ENCODE data around the gene DNASE1L1.

The DNASE1L1 gene, protein sequence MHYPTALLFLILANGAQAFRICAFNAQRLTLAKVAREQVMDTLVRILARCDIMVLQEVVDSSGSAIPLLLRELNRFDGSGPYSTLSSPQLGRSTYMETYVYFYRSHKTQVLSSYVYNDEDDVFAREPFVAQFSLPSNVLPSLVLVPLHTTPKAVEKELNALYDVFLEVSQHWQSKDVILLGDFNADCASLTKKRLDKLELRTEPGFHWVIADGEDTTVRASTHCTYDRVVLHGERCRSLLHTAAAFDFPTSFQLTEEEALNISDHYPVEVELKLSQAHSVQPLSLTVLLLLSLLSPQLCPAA

DNA sequence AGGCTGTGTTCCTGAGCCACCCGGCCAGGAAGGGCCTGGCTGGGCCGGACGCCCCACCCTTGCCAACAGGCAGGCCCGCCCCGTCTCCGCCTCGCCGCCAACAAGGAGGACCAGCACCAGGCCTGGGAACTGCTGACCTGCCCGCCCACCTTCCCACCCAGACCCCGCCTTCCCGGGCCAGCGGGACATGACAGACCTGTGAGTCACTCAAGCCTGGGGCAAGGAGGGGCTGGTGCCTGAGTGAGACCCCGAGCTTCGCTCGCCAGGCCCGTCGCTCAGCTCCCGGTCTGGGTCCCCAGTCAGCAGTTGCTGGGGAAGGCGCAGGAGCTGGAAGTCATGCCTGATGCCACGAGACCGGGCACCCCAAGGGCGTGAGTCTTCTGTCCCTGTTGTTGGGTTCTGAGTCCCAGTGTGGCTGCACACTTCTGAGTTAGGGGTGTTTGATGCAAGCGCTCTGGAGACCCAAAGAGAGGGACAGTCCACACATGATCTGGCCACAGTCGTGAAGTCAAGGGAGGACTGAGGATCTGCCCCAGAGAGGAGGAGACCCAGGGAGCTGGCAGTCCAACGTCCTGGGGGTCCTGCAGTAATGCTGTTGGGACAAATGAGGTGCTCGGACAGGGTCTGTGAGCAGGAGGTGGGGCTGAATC, at the start of gene DNASE1L1:
Gene DNASE1L1 (minus strand): TSS at position 33 of the 650 bp plus-strand sequence. CDS start 3,686 bp downstream, outside the sequence.
- DNase-seq, result no peak

- DNase-seq, result no peak
Observed at GRCh38 chrX:154458116-154458953, 49.3 kb upstream of the DNASE1L1 start, which contains the start of gene PLXNA3. PLXNA3 (plus strand) TSS chrX:154458281; CDS start chrX:154460184, 1,903 bp downstream.

DNA sequence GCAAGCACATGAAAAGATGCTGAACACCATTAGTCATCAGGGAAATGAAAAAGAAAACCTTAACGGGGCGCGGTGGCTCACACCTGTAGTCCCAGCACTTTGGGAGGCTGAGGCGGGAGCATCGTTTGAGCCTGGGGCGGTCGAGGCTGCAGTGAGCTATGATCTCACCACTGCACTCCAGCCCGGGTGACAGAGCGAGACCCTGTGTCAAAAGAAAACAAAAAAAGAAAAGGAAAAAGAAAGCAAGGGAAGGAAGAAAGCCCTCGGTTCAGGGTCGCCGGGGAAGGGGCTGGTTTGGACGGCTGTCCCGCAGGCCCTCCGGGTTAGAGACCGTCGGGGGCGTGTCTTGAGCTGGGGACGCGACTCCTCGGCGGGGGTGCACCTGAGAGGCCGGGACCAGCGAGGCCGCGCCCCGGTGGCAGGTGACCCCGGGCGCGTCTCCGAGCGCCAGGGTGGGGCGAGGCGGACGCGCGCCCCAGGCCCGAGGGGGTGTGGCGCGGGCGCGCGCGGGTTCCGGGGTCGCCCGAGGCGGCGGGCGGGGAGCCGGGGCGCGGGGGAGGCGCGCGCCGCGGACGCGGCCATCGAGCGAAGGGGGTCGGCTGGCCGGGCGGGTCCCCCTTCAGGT, 48.5 kb upstream of the DNASE1L1 start:
- DNase-seq, result peak; percentile 26

DNA sequence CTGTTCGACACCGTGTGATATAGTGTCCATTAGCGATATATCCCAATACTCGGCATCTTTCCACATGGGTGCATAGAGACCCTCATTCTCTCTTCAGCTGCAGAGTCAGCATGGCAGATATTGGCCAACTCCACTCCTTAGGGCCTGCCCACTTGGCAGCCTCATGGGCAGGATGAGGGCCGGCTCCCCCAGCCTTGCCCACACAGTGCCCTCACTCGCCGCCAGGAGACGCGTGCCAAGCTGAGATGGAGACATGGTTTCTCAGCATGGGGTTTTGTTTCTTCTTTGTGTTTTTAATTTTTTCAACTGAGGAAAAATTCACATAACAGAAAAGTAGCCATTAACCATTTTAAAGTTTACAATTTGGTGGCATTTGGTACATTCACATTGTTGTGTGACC, 43.8 kb upstream of the DNASE1L1 start:
- no peak for DNase-seq

DNA sequence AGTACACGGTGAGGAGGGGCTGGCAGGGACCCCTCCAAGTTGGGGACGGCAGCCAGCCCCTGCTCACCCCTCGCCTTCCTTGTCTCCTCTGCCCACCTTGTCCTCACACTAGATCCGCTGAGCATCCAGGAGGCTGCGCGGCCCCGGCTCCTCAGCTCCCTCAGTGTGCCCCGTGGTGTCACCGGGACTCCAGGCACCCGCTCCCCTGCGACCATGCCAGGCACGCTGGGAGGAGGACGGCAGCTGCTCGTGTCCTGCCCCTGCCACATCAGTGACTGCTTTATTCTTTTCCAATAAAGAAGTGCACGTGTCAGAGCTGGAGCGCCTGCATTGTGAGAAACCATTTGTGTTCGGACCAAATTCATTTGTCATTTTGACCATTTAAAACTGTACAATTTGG, 41.3 kb upstream of the DNASE1L1 start:
- DNase-seq, result no peak

DNA sequence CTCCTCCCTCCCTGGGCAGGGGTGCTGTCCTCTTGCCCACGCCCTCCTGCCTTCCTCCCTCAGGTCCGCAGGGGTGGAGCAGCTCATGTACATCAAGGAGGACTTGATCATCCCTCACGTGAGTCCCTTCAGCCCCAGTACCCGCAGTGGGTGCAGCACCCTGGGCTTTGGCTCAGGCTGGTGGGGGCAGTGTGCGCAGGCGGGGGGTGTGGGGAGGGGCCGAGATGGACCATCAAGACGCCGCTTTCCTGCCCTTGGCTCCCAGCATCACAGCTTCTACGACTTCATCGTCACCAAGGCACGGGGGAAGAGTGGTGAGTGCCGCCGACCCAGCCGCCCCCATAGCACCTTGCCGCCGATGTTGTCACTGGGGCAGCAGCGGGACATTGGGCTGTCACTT, 40.6 kb upstream of the DNASE1L1 start:
- DNase-seq, result no peak

- DNase-seq, result no peak
Observed at GRCh38 chrX:154448484-154448883, 39.4 kb upstream of the DNASE1L1 start.

- DNase-seq, result no peak
Observed at GRCh38 chrX:154446430-154446829, 37.4 kb upstream of the DNASE1L1 start.

DNA sequence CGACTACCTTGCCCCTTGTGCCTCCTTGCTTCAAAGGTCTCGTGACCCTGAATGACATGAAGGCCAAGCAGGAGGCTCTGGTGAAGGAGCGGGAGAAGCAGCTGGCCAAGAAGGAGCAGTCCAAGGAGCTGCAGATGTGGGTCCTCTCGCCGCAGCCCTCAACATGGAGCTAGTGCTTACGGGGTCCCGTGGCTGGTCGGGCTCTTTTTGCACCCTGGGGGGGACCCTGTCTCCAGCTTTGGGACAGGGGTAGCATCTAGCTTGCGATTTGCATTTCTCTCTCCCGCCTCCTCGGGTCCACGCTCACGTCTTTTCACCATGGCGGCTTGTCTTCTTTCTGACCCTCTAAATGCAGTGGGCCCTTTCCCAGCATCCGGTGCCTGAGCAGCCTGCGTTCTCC, 36.7 kb upstream of the DNASE1L1 start:
- DNase-seq, result no peak

DNA sequence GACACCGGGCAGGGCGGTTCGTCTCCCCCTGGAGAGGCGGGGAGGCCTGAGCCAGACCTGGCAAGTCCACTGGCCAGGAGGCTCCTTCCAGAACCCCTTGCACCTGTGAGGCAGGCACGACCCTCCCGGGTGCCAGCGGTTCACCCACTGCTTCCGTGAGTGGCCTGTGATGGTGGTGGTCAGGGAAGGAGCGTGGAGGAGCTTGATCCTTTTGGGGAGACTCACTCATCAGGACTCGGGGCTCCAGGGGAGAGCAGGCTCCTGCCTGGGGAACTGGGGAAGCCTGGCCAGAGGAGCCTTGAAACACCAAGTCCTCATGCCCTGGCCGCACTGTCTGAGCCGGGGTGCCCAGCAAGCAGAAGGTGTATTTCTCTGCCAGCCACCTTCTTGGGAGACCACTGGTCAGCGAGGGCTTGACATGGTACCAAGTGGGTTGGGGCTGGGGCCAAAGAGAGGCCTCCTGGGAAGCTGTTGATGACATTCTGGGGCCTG, 35.7 kb upstream of the DNASE1L1 start:
- no peak for DNase-seq

- peak; percentile 68 for DNase-seq
Observed at GRCh38 chrX:154443992-154444754, 35.1 kb upstream of the DNASE1L1 start, which contains the start of gene FAM50A. FAM50A (plus strand) TSS chrX:154444141; CDS start chrX:154444236, 95 bp downstream.

DNA sequence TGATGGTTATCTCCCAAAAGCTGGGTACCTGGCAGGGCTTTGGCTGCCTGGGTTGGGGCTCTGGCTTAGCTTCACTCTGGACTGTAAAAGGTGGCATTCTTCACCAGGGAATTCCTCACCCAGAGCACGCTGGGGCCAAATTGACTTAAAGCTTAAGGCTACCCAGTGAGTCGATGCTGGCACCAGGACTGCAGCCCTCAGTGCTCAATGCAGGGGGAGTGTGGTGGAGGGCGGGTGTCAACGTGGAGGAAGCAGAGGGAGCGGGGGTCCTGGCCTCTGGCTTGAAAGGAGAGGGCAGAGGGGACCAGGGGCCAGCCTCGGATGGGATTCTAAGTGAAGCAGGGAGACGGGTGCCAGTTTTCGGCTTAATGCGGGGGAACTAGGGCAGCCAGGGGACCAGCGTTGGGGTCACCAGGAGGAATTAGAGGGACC, 34.4 kb upstream of the DNASE1L1 start:
- no peak for DNase-seq

GRCh38 chrX:154441984-154442707, 33.1 kb upstream of the DNASE1L1 start:
- DNase-seq, result no peak

DNA sequence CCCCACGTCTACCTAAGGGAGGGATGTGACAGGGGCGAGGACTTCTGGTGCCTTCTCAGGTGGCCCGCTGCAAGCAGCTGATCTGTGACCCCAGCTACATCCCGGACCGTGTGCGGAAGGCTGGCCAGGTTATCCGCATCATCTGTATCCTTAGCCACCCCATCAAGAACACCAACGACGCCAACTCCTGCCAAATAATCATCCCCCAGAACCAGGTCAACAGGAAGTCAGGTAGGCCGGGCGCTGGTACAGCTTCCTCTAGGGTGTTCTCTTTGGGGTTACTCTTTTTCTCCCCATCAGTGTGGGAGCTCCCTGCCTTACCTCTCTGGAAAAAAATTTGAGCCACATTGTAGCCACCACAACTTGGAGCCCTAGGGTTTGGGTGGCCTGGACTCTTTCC, 32.5 kb upstream of the DNASE1L1 start:
- no peak for DNase-seq

DNA sequence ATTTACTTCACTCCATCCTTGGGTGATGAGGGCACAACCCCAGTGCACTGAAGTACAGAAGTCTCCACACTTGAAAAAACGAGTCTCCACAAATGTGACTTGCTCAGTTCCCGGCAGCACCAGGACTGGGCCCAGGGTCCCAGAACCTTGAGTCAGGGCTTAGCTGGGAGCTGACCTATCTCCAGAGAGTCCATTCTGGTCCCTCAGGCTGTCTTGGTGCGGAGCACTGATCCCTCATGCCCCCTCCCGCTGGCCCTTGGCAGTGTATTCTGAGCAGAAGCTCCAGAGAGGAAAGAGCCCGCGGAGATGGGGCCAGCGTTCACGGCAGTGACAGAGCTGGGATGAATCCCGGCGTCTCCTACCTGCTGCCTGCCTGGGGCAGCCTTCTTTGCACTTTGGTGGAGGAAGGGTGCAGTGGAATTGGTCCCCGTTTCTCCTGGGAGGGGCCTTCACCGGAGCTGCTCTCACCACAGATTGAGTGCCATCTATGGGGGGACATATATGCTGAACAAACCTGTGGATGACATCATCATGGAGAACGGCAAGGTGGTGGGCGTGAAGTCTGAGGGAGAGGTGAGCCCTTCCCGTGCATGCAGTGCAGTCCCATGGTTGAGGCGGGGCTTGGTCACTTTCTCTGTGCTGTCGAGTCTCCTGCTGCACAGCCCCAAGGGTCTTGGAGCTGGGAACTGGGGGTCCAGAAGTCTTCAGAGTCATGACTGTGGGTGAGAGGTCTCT, 31.7 kb upstream of the DNASE1L1 start:
- DNase-seq, result no peak

DNA sequence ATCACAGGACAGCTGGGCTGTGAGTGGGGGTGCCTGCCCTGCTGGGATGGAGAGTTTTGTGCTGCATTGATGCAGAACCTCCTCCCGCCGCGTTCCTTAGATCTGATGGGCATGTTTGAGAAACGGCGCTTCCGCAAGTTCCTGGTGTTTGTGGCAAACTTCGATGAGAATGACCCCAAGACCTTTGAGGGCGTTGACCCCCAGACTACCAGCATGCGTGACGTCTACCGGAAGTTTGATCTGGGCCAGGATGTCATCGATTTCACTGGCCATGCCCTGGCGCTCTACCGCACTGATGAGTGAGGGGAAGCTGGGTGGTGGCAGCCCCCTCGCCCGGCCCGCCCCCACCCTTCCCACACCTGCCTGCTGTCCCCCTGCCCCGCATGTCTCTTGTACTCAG, 30.8 kb upstream of the DNASE1L1 start:
- no peak for DNase-seq

DNA sequence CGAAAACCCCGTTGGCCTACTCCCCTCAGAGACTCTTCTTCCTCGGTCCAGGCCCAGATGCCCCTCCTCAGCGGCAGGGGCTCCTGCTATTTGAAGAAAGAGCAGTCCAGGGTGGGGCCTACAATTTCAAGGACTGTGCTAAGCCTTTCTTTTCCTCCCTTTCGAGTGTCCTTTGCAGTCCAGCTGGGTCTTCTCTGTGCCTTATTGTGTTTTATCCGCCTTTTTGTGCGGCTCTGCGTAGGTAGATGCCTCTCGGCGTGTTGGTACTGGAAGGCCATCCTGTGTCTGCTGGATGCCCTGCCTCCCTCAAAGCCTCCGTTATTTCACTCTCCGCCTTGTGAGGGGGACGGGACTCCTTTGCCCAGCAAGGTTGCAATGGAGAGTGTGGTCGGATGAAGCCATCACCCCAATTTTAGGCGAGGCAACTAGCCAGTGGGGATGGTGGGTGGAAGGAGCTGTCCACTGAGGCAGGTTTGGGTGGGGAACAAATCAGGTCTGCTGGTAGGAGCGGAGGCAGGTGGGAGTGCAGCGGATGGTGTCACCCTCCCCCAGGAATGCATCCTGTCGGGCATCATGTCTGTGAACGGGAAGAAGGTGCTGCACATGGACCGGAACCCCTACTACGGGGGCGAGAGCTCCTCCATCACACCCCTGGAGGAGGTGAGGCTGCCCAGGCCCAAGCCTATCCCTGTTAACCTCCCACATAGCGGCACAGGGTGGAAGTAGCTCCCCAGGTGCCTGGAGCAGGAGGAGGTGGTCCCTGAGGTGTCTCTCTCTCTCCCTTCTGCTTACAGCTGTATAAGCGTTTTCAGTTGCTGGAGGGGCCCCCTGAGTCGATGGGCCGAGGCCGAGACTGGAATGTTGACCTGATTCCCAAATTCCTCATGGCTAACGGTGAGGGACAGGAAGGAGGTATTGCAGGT, 29.2 kb upstream of the DNASE1L1 start:
- no peak for DNase-seq

DNA sequence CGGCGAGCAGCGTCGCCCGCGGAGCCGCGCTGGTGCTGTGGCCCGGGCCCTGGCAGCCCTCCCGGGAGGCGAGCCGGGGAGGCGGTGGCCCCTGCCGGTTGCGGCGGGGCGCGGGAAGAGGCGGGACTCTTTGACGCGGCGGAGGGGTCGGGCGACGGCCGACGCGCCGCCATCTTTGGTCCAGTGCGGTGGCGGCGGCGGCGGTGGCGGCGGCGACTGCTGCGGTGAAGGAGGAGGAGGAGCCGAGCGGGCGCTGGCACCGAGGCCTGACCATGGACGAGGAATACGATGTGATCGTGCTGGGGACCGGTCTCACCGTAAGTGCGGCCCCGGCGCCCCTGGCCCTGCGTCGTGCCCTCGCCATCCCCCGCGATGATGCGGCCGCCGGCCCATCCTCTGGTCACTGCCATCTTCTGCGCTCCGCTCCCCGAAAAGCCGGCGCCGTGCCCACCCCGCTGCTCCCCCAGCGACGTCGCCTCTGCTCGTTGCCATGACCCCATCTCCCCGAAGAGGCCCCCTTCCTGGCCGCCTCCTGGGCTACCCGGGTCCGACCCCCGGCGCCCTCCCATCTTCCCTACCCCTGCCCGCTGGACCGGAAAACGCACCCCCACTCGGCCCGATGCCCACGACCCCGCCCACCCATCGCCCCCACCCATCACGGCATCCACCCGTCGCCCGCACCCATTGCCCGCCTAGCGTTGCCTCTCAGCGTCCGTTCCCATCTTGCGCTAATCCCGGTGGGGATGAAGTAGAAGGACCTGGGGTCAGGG, 28.1 kb upstream of the DNASE1L1 start, which contains the start of gene GDI1:
Gene GDI1 (plus strand): TSS at position 172 of the 770 bp plus-strand sequence. CDS start 101 bp downstream, at position 273.
- DNase-seq, result peak; percentile 41
